MM.1S (cell line): ENCODE results near the gene TXNL4B.

Source experiments
- DNase-seq: peaks from one replicate; pipeline ENCODE4 v3.0.0-alpha.2; 2015
- H2AFZ ChIP-seq: fragments of 300-600 bp; sonication (generic); 2 replicates; pipeline ENCODE4 v1.6.0; 2016; ENCODE audit warnings: antibody characterized with exemption, low read length
- H3F3A ChIP-seq: fragments of 300-600 bp; sonication (generic); 2 replicates; pipeline ENCODE4 v1.6.1; 2016; ENCODE audit warnings: mild to moderate bottlenecking, antibody characterized with exemption, low read length, moderate library complexity, mixed read lengths; ENCODE audit not compliant: insufficient read depth
- H3K27ac ChIP-seq: fragments of 300-600 bp; sonication (generic); 2 replicates; pipeline ENCODE4 v1.5.1; 2016; ENCODE audit warnings: mild to moderate bottlenecking, low read length
- H3K27me3 ChIP-seq: fragments of 300-600 bp; sonication (generic); replicated peaks from 2 replicates; pipeline ENCODE4 v1.6.0; 2016; ENCODE audit warnings: low read length; ENCODE audit not compliant: insufficient read depth
- H3K36me3 ChIP-seq: fragments of 300-600 bp; sonication (generic); replicated peaks from 2 replicates; pipeline ENCODE4 v1.6.1; 2016; ENCODE audit warnings: mild to moderate bottlenecking, low read length, mixed read lengths; ENCODE audit not compliant: insufficient read depth
- H3K4me1 ChIP-seq: fragments of 300-600 bp; sonication (generic); 2 replicates; pipeline ENCODE4 v1.6.1; 2016; ENCODE audit warnings: low read length, mixed read lengths
- H3K4me2 ChIP-seq: fragments of 300-600 bp; sonication (generic); 2 replicates; pipeline ENCODE4 v1.6.0; 2016; ENCODE audit warnings: low read depth, low read length
- H3K4me3 ChIP-seq: fragments of 300-600 bp; sonication (generic); 2 replicates; pipeline ENCODE4 v1.5.1; 2016; ENCODE audit warnings: low read length, mixed read lengths
- H3K79me2 ChIP-seq: fragments of 300-600 bp; sonication (generic); 2 replicates; pipeline ENCODE4 v1.6.1; 2016; ENCODE audit warnings: mixed run types, low read length, mixed read lengths
- H3K9ac ChIP-seq: fragments of 300-600 bp; sonication (generic); 2 replicates; pipeline ENCODE4 v1.6.1; 2016; ENCODE audit warnings: low read length, mixed read lengths
- H3K9me2 ChIP-seq: fragments of 300-600 bp; sonication (generic); replicated peaks from 2 replicates; pipeline ENCODE4 v1.6.1; 2016; ENCODE audit warnings: mild to moderate bottlenecking, low read length, mixed read lengths; ENCODE audit not compliant: insufficient read depth
- H3K9me3 ChIP-seq: fragments of 300-600 bp; sonication (generic); replicated peaks from 2 replicates; pipeline ENCODE4 v1.6.1; 2016; ENCODE audit warnings: mild to moderate bottlenecking, low read length, mixed read lengths; ENCODE audit not compliant: insufficient read depth
- H4K20me1 ChIP-seq: fragments of 300-600 bp; sonication (generic); 2 replicates; pipeline ENCODE4 v1.6.1; 2016; ENCODE audit warnings: mild to moderate bottlenecking, low read length, moderate library complexity, mixed read lengths; ENCODE audit not compliant: insufficient read depth
- EZH2 ChIP-seq: fragments of 300-600 bp; sonication (generic); optimal IDR thresholded peaks from 2 replicates; pipeline ENCODE3; 2017; ENCODE audit warnings: low read depth, mild to moderate bottlenecking, antibody characterized with exemption, low read length, mixed read lengths
- EZH2phosphoT487 ChIP-seq: fragments of 300-600 bp; sonication (generic); IDR thresholded peaks from 2 replicates; pipeline ENCODE4 v1.6.1; 2018; ENCODE audit warnings: antibody characterized with exemption, low read length
- TF ChIP-seq, protein P1 (sequence below): fragments of 300-600 bp; sonication (generic); IDR thresholded peaks from 2 replicates; pipeline ENCODE4 v1.5.1; 2016; ENCODE audit warnings: antibody characterized with exemption, low read length, mixed read lengths

Gene TXNL4B

DNA sequence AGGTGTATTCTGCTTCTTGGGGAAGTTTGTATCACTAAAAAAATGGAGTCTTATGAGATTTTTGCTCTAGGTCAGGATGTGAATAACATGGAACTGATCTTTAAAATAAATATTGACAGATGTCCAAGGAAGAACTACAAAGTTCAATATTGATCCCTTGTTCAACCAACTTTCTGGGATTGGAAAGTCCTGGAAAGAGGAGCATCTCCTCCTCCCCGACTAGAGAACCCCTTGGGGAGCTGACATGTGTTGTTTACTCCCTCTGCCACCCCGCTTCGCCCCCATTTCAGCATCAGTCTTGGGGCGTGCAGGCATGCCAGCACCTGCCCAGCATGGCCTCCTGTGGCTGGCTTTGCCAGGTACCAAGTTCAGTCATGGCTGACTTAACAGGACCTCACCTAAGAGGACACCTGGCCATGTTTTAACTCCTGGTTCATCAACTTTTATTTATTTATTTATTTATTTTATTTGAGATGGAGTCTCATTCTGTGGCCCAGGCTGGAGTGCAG is 44.7 kb upstream of the TXNL4B start:
- no peaks in the 10 kb centered on the region for H3K9me3 ChIP-seq
- no peak overlapping the region for H3K4me2 ChIP-seq
- no peaks in the 10 kb centered on the region for H3K9me2 ChIP-seq
- H3K4me1 ChIP-seq, result no peaks in the 10 kb centered on the region
- no peak overlapping the region for H2AFZ ChIP-seq
- DNase-seq, result no peak
- H4K20me1 ChIP-seq, result no peaks in the 10 kb centered on the region
- TF ChIP-seq EZH2phosphoT487, result no peak
- TF ChIP-seq, protein P1, sequence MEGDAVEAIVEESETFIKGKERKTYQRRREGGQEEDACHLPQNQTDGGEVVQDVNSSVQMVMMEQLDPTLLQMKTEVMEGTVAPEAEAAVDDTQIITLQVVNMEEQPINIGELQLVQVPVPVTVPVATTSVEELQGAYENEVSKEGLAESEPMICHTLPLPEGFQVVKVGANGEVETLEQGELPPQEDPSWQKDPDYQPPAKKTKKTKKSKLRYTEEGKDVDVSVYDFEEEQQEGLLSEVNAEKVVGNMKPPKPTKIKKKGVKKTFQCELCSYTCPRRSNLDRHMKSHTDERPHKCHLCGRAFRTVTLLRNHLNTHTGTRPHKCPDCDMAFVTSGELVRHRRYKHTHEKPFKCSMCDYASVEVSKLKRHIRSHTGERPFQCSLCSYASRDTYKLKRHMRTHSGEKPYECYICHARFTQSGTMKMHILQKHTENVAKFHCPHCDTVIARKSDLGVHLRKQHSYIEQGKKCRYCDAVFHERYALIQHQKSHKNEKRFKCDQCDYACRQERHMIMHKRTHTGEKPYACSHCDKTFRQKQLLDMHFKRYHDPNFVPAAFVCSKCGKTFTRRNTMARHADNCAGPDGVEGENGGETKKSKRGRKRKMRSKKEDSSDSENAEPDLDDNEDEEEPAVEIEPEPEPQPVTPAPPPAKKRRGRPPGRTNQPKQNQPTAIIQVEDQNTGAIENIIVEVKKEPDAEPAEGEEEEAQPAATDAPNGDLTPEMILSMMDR, result no peak
- no peak for TF ChIP-seq EZH2
- no peaks in the 10 kb centered on the region for H3K27me3 ChIP-seq
- no peak overlapping the region for H3K9ac ChIP-seq
- no peak overlapping the region for H3K4me3 ChIP-seq
- H3K27ac ChIP-seq, result no peak overlapping the region
- H3K36me3 ChIP-seq, result no peaks in the 10 kb centered on the region
- H3K79me2 ChIP-seq, result no peaks in the 10 kb centered on the region
- H3F3A ChIP-seq, result no peaks in the 10 kb centered on the region

DNA sequence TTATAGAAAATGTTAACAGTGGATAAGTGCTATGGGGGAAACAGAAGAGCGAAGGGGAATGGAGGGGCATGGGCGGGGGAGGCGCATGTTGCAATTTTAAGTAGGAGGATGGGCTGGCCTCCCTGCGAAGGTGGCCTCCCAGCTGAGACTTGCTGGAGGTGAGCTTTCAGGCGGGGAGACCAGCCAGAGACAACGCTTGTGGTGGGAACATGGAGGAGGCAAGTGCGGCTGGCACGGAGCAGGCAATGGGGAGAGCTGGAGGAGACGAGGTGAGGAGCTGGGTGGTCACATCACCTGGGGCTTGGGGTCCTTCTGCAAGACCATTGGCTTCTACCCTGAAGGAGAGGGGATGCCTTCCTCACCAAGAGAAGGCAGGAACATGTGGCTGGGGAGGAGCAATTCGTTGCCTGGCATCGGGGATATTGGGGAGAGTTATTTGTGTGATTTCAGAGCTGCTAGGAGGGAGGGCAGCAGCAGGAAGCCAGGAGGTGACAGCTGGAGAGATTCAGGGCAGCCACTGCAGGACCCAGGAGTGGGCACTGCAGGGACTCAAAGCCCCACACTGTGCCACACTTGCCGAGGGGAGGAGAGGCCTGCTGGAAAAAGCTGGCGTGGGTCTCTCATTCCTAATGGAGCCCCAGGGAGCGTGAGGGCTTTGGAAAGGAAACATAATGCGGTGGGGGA is 44.1 kb upstream of the TXNL4B start:
- no peaks in the 10 kb centered on the region for H3K27me3 ChIP-seq
- H3K9me3 ChIP-seq, result no peaks in the 10 kb centered on the region
- TF ChIP-seq, protein P1, result no peak
- TF ChIP-seq EZH2, result no peak
- TF ChIP-seq EZH2phosphoT487, result no peak
- H3K9ac ChIP-seq, result no peak overlapping the region
- H3F3A ChIP-seq, result no peaks in the 10 kb centered on the region
- H3K4me3 ChIP-seq, result no peak overlapping the region
- H3K4me1 ChIP-seq, result no peaks in the 10 kb centered on the region
- H4K20me1 ChIP-seq, result no peaks in the 10 kb centered on the region
- no peak overlapping the region for H2AFZ ChIP-seq
- H3K4me2 ChIP-seq, result no peak overlapping the region
- no peaks in the 10 kb centered on the region for H3K79me2 ChIP-seq
- no peaks in the 10 kb centered on the region for H3K36me3 ChIP-seq
- no peaks in the 10 kb centered on the region for H3K9me2 ChIP-seq
- H3K27ac ChIP-seq, result no peak overlapping the region
- no peak for DNase-seq

DNA sequence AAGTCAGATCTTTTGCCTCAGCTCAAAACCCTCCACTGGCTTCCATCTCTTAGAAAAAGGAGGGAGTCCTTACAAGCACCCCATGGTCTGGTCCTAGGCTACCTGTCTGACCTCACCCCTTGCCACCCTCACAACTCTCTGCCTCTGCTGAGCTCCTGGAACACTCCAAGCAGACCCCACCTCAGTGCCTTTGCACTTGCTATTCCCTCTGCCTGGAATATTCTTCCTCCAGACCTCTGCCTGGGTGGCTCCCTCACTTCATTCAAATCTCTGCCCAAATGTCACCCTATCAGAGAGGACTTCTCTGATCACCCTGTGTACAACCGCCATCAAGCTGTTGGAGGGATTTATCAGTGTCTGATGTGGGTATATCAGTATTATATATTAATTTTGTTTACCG is 41.1 kb upstream of the TXNL4B start:
- Histone ChIP-seq H3K9me2 (no peaks in the 10 kb centered on the region), H3K27me3 (no peaks in the 10 kb centered on the region), H3K79me2 (no peaks in the 10 kb centered on the region), H3K9me3 (no peaks in the 10 kb centered on the region), H3K4me2 (no peak overlapping the region), H3K4me1 (no peaks in the 10 kb centered on the region), H3K36me3 (no peaks in the 10 kb centered on the region), H2AFZ (no peak overlapping the region), H3K9ac (no peak overlapping the region), H3K4me3 (no peak overlapping the region), H3F3A (no peaks in the 10 kb centered on the region), H3K27ac (no peak overlapping the region), H4K20me1 (no peaks in the 10 kb centered on the region)
- TF ChIP-seq, protein P1, result no peak
- no peak for TF ChIP-seq EZH2phosphoT487
- no peak for TF ChIP-seq EZH2
- DNase-seq, result no peak
